CD4-positive, alpha-beta T cell (primary cell): ENCODE measurements around the gene TMBIM1. TPM values are rescaled to one million over a fixed set of nuclear protein-coding genes. Genes with fewer than 3 reads are reported as not detected.

ENCODE experiments used
- ATAC-seq: fragments of 200-7000 bp; cut with Tn5 transposase; one replicate; pipeline ENCODE4 v1.10.0; 2022; ENCODE audit warnings: mild to moderate bottlenecking; ENCODE audit not compliant: poor library complexity
- CTCF ChIA-PET: fragments of 350-600 bp; sonication (Branson Sonifier 250); formaldehyde crosslinking; loops from one replicate; lab custom pipeline; 2021; ENCODE audit warnings: antibody characterized with exemption, inconsistent platforms; lab: Charles Lee
- POLR2A ChIA-PET: fragments of 350-600 bp; sonication (Branson Sonifier 250); formaldehyde crosslinking; loops from one replicate; lab custom pipeline; 2021; ENCODE audit warnings: antibody characterized with exemption, inconsistent platforms; lab: Charles Lee
- DNase-seq, 14 experiments: peaks; one replicate each; pipeline ENCODE4 v3.0.0-alpha.2; 2013 to 2020; ENCODE audit warnings: mixed read lengths in 2 of 14
- H3K27ac ChIP-seq, 2 donors: one replicate each; pipeline versions ENCODE4 v1.5.1 to v1.7.0; 2013; ENCODE audit warnings: low read length in 2 of 2, low read depth in 1 of 2, mild to moderate bottlenecking in 1 of 2
- H3K27me3 ChIP-seq, 2 experiments: 1 replicate in 1 of 2; 2 replicates in 1 of 2; pipeline versions ENCODE4 v1.6.1 to v1.7.0; 2013; ENCODE audit warnings: low read length in 2 of 2, control low read depth in 1 of 2, mild to moderate bottlenecking in 1 of 2, moderate library complexity in 1 of 2; ENCODE audit not compliant: insufficient read depth in 2 of 2, control insufficient read depth in 1 of 2
- H3K36me3 ChIP-seq: one replicate; pipeline ENCODE4 v1.6.1; 2013; ENCODE audit warnings: low read length, control low read depth; ENCODE audit not compliant: insufficient read depth
- H3K4me1 ChIP-seq: one replicate; pipeline ENCODE4 v1.6.1; 2013; ENCODE audit warnings: low read length, control low read depth; ENCODE audit not compliant: insufficient read depth
- H3K4me3 ChIP-seq: one replicate; pipeline ENCODE4 v1.5.1; 2013; ENCODE audit warnings: mild to moderate bottlenecking, low read length, moderate library complexity
- H3K9me3 ChIP-seq, 2 experiments: 1 replicate in 1 of 2; 2 replicates in 1 of 2; pipeline versions ENCODE4 v1.6.1 to v1.7.0; 2013; ENCODE audit warnings: low read length in 2 of 2, mild to moderate bottlenecking in 2 of 2, control low read depth in 1 of 2, moderate library complexity in 1 of 2; ENCODE audit not compliant: control insufficient read depth in 1 of 2, insufficient read depth in 1 of 2
- H3K27ac Mint-ChIP-seq: one replicate; pipeline ENCODE4 v1.8.0; 2020; ENCODE audit warnings: mixed read lengths
- H3K27me3 Mint-ChIP-seq: one replicate; pipeline ENCODE4 v1.8.0; 2021; ENCODE audit warnings: mixed read lengths
- H3K36me3 Mint-ChIP-seq: one replicate; pipeline ENCODE4 v1.8.0; 2021; ENCODE audit warnings: low read depth, mixed read lengths
- H3K4me1 Mint-ChIP-seq: one replicate; pipeline ENCODE4 v1.8.0; 2021; ENCODE audit warnings: low read depth, mixed read lengths
- H3K4me3 Mint-ChIP-seq: one replicate; pipeline ENCODE4 v1.8.0; 2020; ENCODE audit warnings: mild to moderate bottlenecking, mixed read lengths
- H3K9me3 Mint-ChIP-seq: one replicate; pipeline ENCODE4 v1.8.0; 2020; ENCODE audit warnings: mixed read lengths
- intact Hi-C, 2 experiments: fragments of 100-400 bp; cut with DNase I in 1 of 2; cut with micrococcal nuclease in 1 of 2; formaldehyde crosslinking; loops; one replicate each; pipeline versions ENCODE4 v1.15.1 to v1.9.0; 2023 to 2025; cut with DNase I, micrococcal nuclease
- total RNA-seq, 174 experiments: library from RNA in 2 of 174; stranded (reverse) in 2 of 174; gene quantifications; one replicate each; pipeline ENCODE4 v1.2.3 and lab custom pipeline; 2021 to 2026
- TF ChIP-seq, protein P1 (sequence below): fragments of 200-600 bp; IDR thresholded peaks from one replicate; pipeline ENCODE4 v1.8.0; 2022; ENCODE audit warnings: antibody characterized with exemption, mild to moderate bottlenecking

Gene TMBIM1
- total RNA-seq, 2 experiments from 2014 or later: 99.2 to 102 TPM

GRCh38 chr2:218265626-218266025, 26.7 kb downstream of the TMBIM1 start:
- Histone ChIP-seq H3K27me3 (no peaks in the 10 kb centered on the region), H3K4me3 (no peak overlapping the region), H3K27ac (no peak overlapping the region), H3K4me1 (peaks cover 46% of the 10 kb centered on the region), H3K36me3 (peaks cover 49% of the 10 kb centered on the region), H3K9me3 (no peaks in the 10 kb centered on the region)
- CTCF ChIA-PET: no interaction called here
- peak overlapping the region; percentile 73 for H3K4me3 Mint-ChIP-seq
- TF ChIP-seq, protein P1, sequence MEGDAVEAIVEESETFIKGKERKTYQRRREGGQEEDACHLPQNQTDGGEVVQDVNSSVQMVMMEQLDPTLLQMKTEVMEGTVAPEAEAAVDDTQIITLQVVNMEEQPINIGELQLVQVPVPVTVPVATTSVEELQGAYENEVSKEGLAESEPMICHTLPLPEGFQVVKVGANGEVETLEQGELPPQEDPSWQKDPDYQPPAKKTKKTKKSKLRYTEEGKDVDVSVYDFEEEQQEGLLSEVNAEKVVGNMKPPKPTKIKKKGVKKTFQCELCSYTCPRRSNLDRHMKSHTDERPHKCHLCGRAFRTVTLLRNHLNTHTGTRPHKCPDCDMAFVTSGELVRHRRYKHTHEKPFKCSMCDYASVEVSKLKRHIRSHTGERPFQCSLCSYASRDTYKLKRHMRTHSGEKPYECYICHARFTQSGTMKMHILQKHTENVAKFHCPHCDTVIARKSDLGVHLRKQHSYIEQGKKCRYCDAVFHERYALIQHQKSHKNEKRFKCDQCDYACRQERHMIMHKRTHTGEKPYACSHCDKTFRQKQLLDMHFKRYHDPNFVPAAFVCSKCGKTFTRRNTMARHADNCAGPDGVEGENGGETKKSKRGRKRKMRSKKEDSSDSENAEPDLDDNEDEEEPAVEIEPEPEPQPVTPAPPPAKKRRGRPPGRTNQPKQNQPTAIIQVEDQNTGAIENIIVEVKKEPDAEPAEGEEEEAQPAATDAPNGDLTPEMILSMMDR: no peak
- H3K27ac Mint-ChIP-seq: no peak overlapping the region
- peaks cover 24% of the 10 kb centered on the region for H3K4me1 Mint-ChIP-seq
- POLR2A ChIA-PET: no interaction called here
- H3K27me3 Mint-ChIP-seq: no peaks in the 10 kb centered on the region
- intact Hi-C loops: no loop called here
- DNase-seq: no peak
- no peak for ATAC-seq
- peaks cover 50% of the 10 kb centered on the region for H3K36me3 Mint-ChIP-seq
- no peaks in the 10 kb centered on the region for H3K9me3 Mint-ChIP-seq

GRCh38 chr2:218264773-218265561, 27.3 kb downstream of the TMBIM1 start:
- H3K27ac ChIP-seq: no peak overlapping the region
- intact Hi-C loops: no loop called here
- POLR2A ChIA-PET: no interaction called here
- no peaks in the 10 kb centered on the region for H3K9me3 ChIP-seq
- TF ChIP-seq, protein P1: no peak
- H3K4me3 ChIP-seq: no peak overlapping the region
- no peak for ATAC-seq
- no peaks in the 10 kb centered on the region for H3K27me3 Mint-ChIP-seq
- peaks cover 45% of the 10 kb centered on the region for H3K36me3 Mint-ChIP-seq
- CTCF ChIA-PET: no interaction called here
- H3K27ac Mint-ChIP-seq: no peak overlapping the region
- peaks cover 19% of the 10 kb centered on the region for H3K4me1 Mint-ChIP-seq
- no peaks in the 10 kb centered on the region for H3K27me3 ChIP-seq
- DNase-seq: no peak
- peaks cover 44% of the 10 kb centered on the region for H3K4me1 ChIP-seq
- H3K36me3 ChIP-seq: peaks cover 49% of the 10 kb centered on the region
- no peak overlapping the region for H3K4me3 Mint-ChIP-seq
- no peaks in the 10 kb centered on the region for H3K9me3 Mint-ChIP-seq

DNA sequence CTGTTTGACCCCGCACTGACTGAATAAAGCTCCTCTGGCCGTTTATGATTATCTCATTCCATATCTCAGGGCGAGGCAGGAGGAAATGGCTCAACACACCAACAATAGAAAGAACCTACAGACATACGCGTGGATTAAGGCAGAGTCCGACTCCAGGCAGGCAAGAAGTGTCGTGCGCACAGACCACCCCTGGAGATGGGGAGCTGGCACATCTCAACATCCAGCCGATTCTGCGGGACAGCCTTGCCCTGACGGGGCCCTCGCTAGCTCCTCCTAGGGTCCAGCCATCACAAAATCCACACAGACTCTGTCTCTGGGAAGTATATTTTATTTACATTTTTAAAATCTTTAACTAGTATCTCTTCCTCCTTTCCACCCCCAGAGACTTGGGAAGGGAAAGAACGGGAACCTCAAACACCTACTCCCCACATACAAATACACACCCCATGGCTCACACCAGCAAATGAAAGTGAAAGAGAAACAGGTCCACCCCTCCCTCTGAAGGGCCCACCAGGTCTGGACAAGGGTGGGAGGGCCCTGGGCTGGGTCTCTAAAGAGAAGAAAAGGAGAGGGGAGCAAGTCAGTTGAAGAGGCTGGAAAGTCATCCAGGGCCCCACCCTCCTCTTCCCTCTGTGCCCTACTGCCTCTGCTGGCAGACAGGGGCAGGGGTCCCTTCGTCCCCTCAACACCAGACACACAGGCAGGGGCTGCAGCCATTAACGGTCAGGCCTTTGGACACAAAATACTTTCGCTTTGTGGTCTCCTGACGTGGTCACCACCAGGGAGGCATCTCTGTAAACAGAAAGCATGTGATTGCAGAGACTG, 28.3 kb downstream of the TMBIM1 start:
- H3K4me1 Mint-ChIP-seq: peaks cover 17% of the 10 kb centered on the region
- H3K27ac Mint-ChIP-seq: no peak overlapping the region
- Histone ChIP-seq H3K27ac (no peak overlapping the region), H3K4me1 (peaks cover 40% of the 10 kb centered on the region), H3K36me3 (peaks cover 49% of the 10 kb centered on the region), H3K27me3 (no peaks in the 10 kb centered on the region), H3K9me3 (no peaks in the 10 kb centered on the region), H3K4me3 (no peak overlapping the region)
- no peak for ATAC-seq
- H3K27me3 Mint-ChIP-seq: no peaks in the 10 kb centered on the region
- POLR2A ChIA-PET: no interaction called here
- intact Hi-C loops: no loop called here
- peak in 1 of 14 experiments; percentile 29 for DNase-seq
- CTCF ChIA-PET: no interaction called here
- H3K4me3 Mint-ChIP-seq: no peak overlapping the region
- peaks cover 36% of the 10 kb centered on the region for H3K36me3 Mint-ChIP-seq
- H3K9me3 Mint-ChIP-seq: no peaks in the 10 kb centered on the region
- TF ChIP-seq, protein P1: no peak
